ENCODE measurements around the gene ANKS1B. TPM values are rescaled to one million over a fixed set of nuclear protein-coding genes. Genes with fewer than 3 reads are reported as not detected.
"Not testable (repeated sequence)": the region's sequence is repeated elsewhere in the genome, so short reads cannot be mapped to it uniquely, and the experiment has no call there.

ANKS1B gene
- total RNA-seq, 1 donor from 2014 or later, result 9.6 TPM

DNA sequence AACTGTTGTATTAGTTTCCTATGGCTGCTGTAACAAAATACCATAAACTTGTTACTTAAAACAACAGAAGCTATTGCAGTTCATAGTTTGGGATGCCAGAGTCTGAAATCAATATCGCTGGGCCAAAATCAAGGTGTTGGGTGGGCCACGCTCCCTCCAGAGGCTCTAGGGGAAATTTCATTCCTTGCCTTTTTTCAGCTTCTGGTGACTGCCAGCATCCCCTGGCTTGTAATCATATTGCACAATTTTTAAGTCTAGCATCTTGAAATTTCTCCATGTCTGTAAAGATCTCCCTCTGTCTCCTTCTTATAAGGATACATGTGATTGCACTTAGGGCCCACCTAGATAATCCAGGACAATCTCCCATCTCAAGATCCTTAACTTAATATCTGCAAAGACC lies 386.0 kb downstream of the ANKS1B start:
- no peak for DNase-seq (ENCODE audit: low spot score)

DNA sequence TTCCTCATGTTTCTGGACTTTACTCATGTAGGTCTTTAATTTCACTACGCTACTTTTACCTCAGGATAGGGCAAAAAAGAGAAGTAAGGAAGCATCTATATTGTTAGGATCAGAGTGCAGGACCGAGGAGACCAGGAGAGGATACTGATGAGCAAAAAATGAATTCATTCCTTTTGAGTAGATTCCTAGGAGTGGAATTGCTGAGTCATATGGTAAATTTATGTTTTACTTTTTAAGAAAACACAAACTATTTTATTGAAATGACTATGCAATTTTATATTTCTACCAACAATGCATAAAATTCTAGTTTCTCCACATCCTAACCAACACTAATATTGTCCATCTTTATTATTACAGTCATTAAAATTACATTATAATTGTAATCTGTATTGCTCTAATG lies 388.0 kb downstream of the ANKS1B start:
- no peak for DNase-seq (ENCODE audit: low spot score)

DNA sequence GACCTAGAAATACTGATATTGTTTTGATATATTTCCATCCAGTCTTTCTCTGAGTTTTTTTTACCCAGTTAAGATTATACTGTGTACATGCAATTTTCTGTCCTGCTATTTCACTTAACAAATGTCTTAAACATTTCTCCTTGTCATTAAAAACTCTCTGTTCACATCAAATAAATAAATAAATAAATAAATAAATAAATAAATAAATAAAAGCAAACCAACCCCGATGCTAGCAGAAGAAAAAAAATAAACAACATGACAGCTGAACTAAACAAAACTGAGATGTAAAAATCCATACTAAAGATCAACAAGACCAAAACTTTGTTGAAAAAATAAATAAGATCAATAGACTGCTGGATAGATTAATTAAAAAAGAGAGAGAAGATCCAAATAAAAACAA lies 407.6 kb downstream of the ANKS1B start:
- DNase-seq (ENCODE audit: low spot score), result not testable (repeated sequence)

GRCh38 chr12:99573980-99574379 lies 410.8 kb downstream of the ANKS1B start:
- no peak for DNase-seq (ENCODE audit: low spot score)

- DNase-seq (ENCODE audit: low spot score), result no peak
These were observed 417.7 kb downstream of the ANKS1B start for GRCh38 chr12:99567072-99567471.

DNA sequence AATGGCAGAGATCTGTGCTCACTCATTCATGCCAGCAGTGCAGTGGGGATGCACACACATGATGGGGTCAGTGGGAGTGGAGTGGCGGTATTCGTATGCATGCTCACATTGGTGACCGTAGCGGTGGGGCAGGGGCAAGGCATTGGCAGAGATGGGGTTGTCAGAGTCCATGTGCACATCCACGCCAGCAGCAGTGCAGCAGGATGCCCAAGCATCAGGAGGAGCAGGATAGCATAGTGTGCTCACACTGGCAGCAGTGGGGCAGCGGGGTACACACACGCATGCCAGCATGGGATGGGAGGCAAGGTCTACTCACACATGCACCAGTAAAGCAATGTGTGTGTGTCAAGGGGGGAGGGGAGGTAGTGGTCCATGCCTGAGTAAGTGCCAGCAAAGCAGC lies 426.6 kb downstream of the ANKS1B start:
- no peak for DNase-seq (ENCODE audit: low spot score)

GRCh38 chr12:99553461-99553860 lies 431.3 kb downstream of the ANKS1B start:
- no peak for DNase-seq (ENCODE audit: low spot score)

DNA sequence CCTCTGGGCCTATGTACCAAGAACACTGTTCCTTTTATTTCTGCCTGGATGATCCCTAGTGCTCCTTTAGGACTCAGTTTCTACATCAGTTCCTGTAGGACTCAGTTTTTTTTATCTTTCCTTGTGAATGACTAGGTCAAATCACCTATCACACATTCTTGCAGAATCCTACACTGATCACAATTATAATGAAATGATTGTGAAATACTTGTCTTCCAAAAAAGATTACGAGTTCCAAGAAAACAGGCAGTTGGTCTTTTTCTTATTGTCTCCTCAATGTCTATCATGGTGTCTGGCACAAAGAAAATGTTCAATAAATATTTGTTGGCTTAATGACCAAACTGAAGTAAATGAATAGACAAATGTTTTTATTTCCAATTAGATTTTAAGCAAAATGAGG lies 432.7 kb downstream of the ANKS1B start:
- no peak for DNase-seq (ENCODE audit: low spot score)

GRCh38 chr12:99549651-99550050 lies 435.1 kb downstream of the ANKS1B start:
- no peak for DNase-seq (ENCODE audit: low spot score)

- no peak for DNase-seq (ENCODE audit: low spot score)
These were observed 435.5 kb downstream of the ANKS1B start for GRCh38 chr12:99549196-99549595.

DNA sequence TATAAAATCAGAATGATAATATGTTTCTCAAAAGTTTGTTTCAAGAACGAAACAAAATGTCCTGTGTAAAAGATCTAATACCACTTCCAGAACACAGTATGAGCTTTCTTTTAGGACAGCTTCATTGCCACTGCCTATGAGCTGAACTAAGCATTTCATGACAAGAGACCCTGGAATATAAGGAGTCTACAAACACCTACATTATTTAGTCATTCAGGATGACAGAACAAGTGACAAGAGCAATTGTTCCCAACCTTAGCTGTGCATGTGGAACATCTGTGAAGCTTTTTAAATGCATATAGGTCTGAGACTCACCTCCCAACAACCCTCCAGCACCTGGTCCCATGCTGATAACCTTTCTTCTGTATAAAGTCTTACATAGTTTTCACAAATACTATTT lies 440.3 kb downstream of the ANKS1B start:
- no peak for DNase-seq (ENCODE audit: low spot score)

- no peak for DNase-seq (ENCODE audit: low spot score)
These were observed 454.8 kb downstream of the ANKS1B start for GRCh38 chr12:99529966-99530365.

DNA sequence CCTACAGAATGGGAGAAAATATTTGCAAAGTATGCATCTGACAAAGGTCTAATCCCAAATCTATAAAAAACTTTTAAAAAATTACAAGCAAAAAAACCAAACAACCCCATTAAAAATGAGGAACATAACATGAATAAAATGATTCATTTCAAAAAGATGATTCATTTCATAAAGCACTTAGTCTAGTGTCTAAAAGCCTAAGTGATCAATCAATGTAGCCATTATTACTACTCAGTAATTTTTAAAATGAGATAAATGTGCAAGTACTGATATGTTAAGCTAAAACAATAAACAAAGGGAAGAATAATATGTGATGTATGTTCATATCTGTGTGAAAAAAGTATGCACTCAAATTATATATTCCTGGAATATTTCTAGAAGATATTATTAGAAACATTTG lies 456.3 kb downstream of the ANKS1B start:
- no peak for DNase-seq (ENCODE audit: low spot score)

DNA sequence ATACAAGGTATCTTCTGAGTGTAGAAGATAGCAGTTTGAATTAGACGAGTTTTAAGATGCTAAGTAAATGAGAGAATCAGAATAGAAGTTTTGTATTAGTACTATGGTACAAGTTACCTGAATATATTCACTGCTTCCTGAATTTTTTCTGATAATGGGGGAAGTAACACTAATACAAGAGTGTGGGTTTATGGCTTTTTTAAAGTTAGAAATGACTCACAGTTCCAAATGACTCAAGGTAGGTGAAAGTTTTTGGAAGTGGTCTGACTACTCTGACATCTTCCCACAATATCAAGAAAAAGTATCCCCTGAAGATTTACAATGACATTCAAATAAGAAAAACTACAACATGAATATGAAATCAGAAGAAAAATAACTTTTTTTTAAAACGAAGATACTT lies 460.9 kb downstream of the ANKS1B start:
- no peak for DNase-seq (ENCODE audit: low spot score)

- no peak for DNase-seq (ENCODE audit: low spot score)
These were observed 462.3 kb downstream of the ANKS1B start for GRCh38 chr12:99522456-99522855.

DNA sequence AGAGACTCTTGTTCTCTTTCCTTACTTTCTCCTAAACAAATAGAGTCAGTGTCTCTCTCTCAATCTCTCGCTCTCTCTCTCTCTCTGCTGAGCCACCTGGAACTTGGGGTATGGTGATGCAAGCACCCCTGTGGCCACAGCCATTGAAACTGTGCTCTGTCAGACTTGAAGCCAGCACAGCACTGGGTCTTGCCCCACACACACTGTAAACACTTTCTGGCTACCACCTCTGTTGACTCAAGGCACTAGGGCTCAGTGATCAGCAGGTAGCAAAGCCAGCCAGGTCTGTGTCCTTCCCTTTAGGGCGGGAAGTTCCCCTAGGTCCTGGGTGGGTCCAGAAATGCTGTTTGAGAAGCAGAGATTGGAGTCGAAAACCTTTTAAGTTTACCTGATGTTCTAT lies 463.1 kb downstream of the ANKS1B start:
- no peak for DNase-seq (ENCODE audit: low spot score)

DNA sequence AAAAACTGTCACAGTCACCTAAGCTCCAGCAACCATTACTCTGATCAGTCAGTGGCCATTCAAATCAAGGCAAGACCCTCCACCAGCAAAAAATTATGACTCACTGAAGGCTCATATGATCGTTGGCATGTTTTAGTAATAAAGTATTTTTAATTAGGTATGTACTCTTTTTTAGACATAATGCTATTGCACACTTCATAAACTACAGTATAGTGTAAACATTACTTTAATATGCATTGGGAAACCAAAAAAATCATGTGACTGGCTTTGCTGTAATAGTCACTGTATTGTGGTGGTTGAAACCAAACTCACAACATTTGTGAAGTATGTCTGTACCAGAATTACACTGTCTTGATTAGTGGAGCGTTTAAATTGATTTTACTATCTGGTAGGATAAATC lies 471.7 kb downstream of the ANKS1B start:
- no peak for DNase-seq (ENCODE audit: low spot score)

DNA sequence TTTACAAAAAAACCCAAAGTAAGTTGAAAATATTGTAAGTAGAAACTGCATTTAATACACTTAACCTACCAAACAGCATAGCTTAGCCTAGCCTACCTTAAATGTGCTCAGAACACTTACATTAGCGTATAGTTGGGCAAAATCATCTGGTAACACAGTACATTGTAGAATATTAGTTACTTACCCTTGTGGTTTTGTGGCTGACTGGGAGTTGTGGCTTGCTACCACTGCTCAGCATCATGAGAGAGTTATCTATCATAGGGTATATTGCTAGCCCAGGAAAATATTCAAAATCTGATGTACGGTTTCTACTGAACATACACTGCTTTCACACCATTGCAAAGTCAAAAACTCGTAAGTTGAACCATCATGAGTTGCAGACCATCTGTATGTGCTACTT lies 478.9 kb downstream of the ANKS1B start:
- no peak for DNase-seq (ENCODE audit: low spot score)

DNA sequence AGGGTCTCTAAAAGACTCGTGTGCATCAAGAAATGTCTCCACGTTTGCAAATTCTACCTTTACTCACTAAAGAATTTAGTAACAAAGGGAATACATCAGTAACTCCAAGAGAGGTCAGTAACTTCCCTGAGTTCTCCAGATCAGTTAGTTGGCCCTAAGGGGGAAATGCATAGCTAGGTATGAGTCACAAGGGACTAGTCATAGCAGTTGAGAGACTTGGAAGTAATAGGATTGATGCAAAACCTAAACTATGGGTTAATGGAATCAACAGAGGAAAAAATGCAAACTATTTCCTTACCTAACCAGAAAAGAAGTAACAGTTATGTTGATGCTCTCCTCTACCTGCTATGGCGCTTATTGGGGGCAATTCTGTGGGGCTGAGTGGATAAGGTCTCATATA lies 486.0 kb downstream of the ANKS1B start:
- DNase-seq (ENCODE audit: low spot score), result no peak

DNA sequence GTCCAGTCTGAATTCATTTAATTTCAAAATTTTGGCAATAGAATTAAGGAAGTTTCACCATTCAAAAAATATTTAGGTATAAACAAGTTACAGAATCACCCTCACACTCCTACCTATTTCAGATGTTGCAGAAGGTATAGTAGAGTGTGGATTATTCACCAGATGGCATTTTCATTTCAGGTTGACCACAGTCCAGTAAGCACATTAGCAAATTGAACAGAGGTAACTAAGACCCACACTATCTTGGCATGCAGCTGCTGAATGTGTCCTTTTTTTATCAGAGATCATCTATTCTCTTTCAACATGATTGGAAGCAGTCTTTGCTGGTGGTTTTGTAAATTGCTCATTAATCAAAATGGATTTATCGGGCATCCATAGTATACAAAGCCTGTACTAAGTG lies 488.9 kb downstream of the ANKS1B start:
- no peak for DNase-seq (ENCODE audit: low spot score)

- DNase-seq (ENCODE audit: low spot score), result no peak
These were observed 491.5 kb downstream of the ANKS1B start for GRCh38 chr12:99493197-99493596.

- DNase-seq (ENCODE audit: low spot score), result no peak
These were observed 498.5 kb downstream of the ANKS1B start for GRCh38 chr12:99486277-99486676.

GRCh38 chr12:99479149-99479548 lies 505.6 kb downstream of the ANKS1B start:
- no peak for DNase-seq (ENCODE audit: low spot score)

DNA sequence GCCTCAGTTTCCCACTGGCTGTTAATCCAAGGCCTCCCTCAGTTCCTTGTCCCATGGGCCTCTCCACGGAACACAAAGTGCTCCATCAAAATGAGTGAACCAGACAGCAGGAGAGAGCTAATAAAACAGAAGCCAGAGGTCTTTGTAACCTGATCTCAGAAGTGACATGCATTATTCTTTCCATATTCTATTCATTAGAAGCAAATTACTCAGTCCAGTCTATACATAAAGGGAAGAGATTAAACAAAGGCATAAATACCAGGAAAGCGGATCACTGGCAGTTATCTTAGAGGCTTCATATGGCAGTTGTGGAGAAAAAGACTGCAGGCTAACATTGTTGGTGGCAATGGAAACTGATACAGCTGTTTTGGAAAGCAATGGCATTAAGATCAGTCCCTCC lies 507.8 kb downstream of the ANKS1B start:
- DNase-seq (ENCODE audit: low spot score), result no peak

All from ureter (tissue), 1 donor.